HCT116 (cell line): ENCODE measurements around the gene OGG1. TPM values are rescaled to one million over a fixed set of nuclear protein-coding genes. Genes with fewer than 3 reads are reported as not detected.

Source experiments
- ATAC-seq: fragments of 200-7000 bp; cut with Tn5 transposase; 2 replicates; pipeline ENCODE4 v1.9.1; 2020; ENCODE audit warnings: mild to moderate bottlenecking, moderate library complexity
- BruUV-seq: library from RNA; stranded (reverse); fragments of 400-500 nt; replicated peaks from 2 replicates; lab custom pipeline; 2021; lab: Mats Ljungman, UMichigan
- CTCF ChIA-PET: fragments of 300-600 bp; sonication (Branson Sonifier 250); formaldehyde crosslinking; loops from one replicate; lab custom pipeline; 2021; ENCODE audit warnings: antibody characterized with exemption; lab: Charles Lee
- POLR2A ChIA-PET: fragments of 300-600, 350-600 bp; sonication (Branson Sonifier 250); formaldehyde crosslinking; loops from one replicate; lab custom pipeline; 2021; ENCODE audit warnings: antibody characterized with exemption; lab: Charles Lee
- RAD21 ChIA-PET, 2 experiments: fragments of 300-600 bp; sonication (Branson Sonifier 250); formaldehyde crosslinking; loops; one replicate each; lab custom pipeline; 2023; ENCODE audit warnings: low total read pairs in 2 of 2; ENCODE audit not compliant: uncharacterized antibody in 2 of 2, unreplicated experiment in 2 of 2, low non-redundant PET in 1 of 2; lab: Charles Lee
- DNase-seq: peaks from one replicate; pipeline ENCODE4 v3.0.0-alpha.2; 2010; ENCODE audit warnings: low read depth, low spot score
- H2AFZ ChIP-seq: fragments of 200-600 bp; shearing (Covaris generic), sonication (generic); 2 replicates; pipeline ENCODE4 v1.6.1; 2017; ENCODE audit warnings: low read depth, mixed run types, mixed read lengths, antibody characterized with exemption, low read length; ENCODE audit not compliant: poor library complexity, severe bottlenecking
- H3K27ac ChIP-seq: 2 replicates; pipeline ENCODE4 v1.5.1; 2012; ENCODE audit warnings: low read depth, low read length
- H3K27me3 ChIP-seq: fragments of 200-600 bp; sonication (generic); 2 replicates; pipeline ENCODE4 v1.6.1; 2016; ENCODE audit warnings: mixed run types, low read length, mixed read lengths; ENCODE audit not compliant: insufficient read depth
- H3K36me3 ChIP-seq, 2 experiments: fragments of 200-500 bp in 1 of 2; fragments of 200-600 bp in 1 of 2; sonication (Bioruptor generic) in 1 of 2; sonication (generic) in 1 of 2; 2 replicates each; pipeline versions ENCODE4 v1.5.1 to v1.6.1; 2014 to 2016; ENCODE audit warnings: low read length in 2 of 2, inconsistent platforms in 1 of 2, mixed read lengths in 1 of 2, mixed run types in 1 of 2; ENCODE audit not compliant: insufficient read depth in 2 of 2, control insufficient read depth in 1 of 2
- H3K4me1 ChIP-seq, 2 experiments: fragments of 200-600 bp in 1 of 2; sonication (generic) in 1 of 2; 2 replicates each; pipeline versions ENCODE4 v1.5.1 to v1.6.1; 2012 to 2017; ENCODE audit warnings: low read length in 2 of 2, inconsistent platforms in 1 of 2, mild to moderate bottlenecking in 1 of 2, mixed read lengths in 1 of 2, mixed run types in 1 of 2, moderate library complexity in 1 of 2; ENCODE audit not compliant: insufficient read depth in 2 of 2, control insufficient read depth in 1 of 2
- H3K4me2 ChIP-seq: fragments of 200-600 bp; sonication (generic); 2 replicates; pipeline ENCODE4 v1.6.1; 2017; ENCODE audit warnings: mixed run types, low read length, mixed read lengths
- H3K4me3 ChIP-seq, 2 experiments: fragments of 200-600 bp in 1 of 2; sonication (generic) in 1 of 2; replicated peaks in 1 of 2; 2 replicates each; pipeline ENCODE4 v1.5.1; 2011 to 2016; ENCODE audit warnings: low read length in 2 of 2, control low read depth in 1 of 2, low read depth in 1 of 2, mild to moderate bottlenecking in 1 of 2, mixed read lengths in 1 of 2, mixed run types in 1 of 2
- H3K79me2 ChIP-seq: fragments of 200-600 bp; sonication (generic); 2 replicates; pipeline ENCODE4 v1.6.1; 2017; ENCODE audit warnings: mild to moderate bottlenecking, mixed run types, low read length, moderate library complexity, mixed read lengths; ENCODE audit not compliant: insufficient read depth
- H3K9ac ChIP-seq: fragments of 200-600 bp; sonication (generic); 2 replicates; pipeline ENCODE4 v1.6.1; 2016; ENCODE audit warnings: low read length, mixed read lengths
- H3K9me2 ChIP-seq: fragments of 200-600 bp; sonication (generic), shearing (Covaris generic); 2 replicates; pipeline ENCODE4 v1.6.1; 2017; ENCODE audit warnings: mixed run types, mild to moderate bottlenecking, moderate library complexity; ENCODE audit not compliant: insufficient read depth
- H3K9me3 ChIP-seq, 2 experiments: fragments of 200-500 bp in 1 of 2; fragments of 200-600 bp in 1 of 2; sonication (Bioruptor generic) in 1 of 2; sonication (generic) in 1 of 2; 2 replicates each; pipeline ENCODE4 v1.6.1; 2014 to 2017; ENCODE audit warnings: low read length in 2 of 2, mixed read lengths in 2 of 2, inconsistent platforms in 1 of 2, low read depth in 1 of 2, mild to moderate bottlenecking in 1 of 2, mixed run types in 1 of 2, moderate library complexity in 1 of 2; ENCODE audit not compliant: control insufficient read depth in 1 of 2, insufficient read depth in 1 of 2
- H4K20me1 ChIP-seq: fragments of 200-600 bp; sonication (generic), shearing (Covaris generic); 2 replicates; pipeline ENCODE4 v1.6.1; 2017; ENCODE audit warnings: mixed run types, mild to moderate bottlenecking, moderate library complexity; ENCODE audit not compliant: insufficient read depth
- CEBPB ChIP-seq: IDR thresholded peaks from 2 replicates; pipeline ENCODE4 v1.6.1; 2012; ENCODE audit warnings: low read depth
- ELF1 ChIP-seq: IDR thresholded peaks from 2 replicates; pipeline ENCODE4 v1.6.1; 2012; ENCODE audit warnings: low read depth, borderline replicate concordance
- EZH2 ChIP-seq: fragments of 200-600 bp; sonication (generic); IDR thresholded peaks from 2 replicates; pipeline ENCODE4 v1.6.1; 2017; ENCODE audit warnings: antibody characterized with exemption, mixed run types
- EZH2phosphoT487 ChIP-seq: fragments of 200-600 bp; IDR thresholded peaks from 2 replicates; pipeline ENCODE4 v1.6.1; 2018; ENCODE audit warnings: antibody characterized with exemption, borderline replicate concordance
- POLR2A ChIP-seq: IDR thresholded peaks from 2 replicates; pipeline ENCODE4 v1.7.0; 2011; ENCODE audit warnings: borderline replicate concordance; ENCODE audit not compliant: insufficient read depth, insufficient read length; ENCODE audit errors: extremely low read depth
- POLR2AphosphoS5 ChIP-seq: IDR thresholded peaks from 2 replicates; pipeline ENCODE4 v1.6.1; 2011; ENCODE audit warnings: mild to moderate bottlenecking, low read depth, low read length, moderate library complexity
- RAD21 ChIP-seq: IDR thresholded peaks from 2 replicates; pipeline ENCODE4 v1.6.1; 2012; ENCODE audit warnings: low read depth, mild to moderate bottlenecking
- SP1 ChIP-seq: IDR thresholded peaks from 2 replicates; pipeline ENCODE4 v1.6.1; 2012; ENCODE audit warnings: low read depth
- ZNF274 ChIP-seq: fragments of 200-500 bp; sonication (Bioruptor generic); IDR thresholded peaks from 2 replicates; pipeline ENCODE4 v1.6.1; 2014; ENCODE audit warnings: mild to moderate bottlenecking, low read depth, low read length, inconsistent platforms
- intact Hi-C: fragments of 100-400 bp; cut with micrococcal nuclease; formaldehyde crosslinking; loops from 2 replicates; pipeline ENCODE4 v1.10.0; 2022
- total RNA-seq: library from RNA; stranded (reverse); gene quantifications from one replicate; pipeline ENCODE4 v1.2.1, GENCODE V29; 2021; ENCODE audit not compliant: unreplicated experiment
- TF ChIP-seq, protein P1 (sequence below): IDR thresholded peaks from 2 replicates; pipeline ENCODE4 v1.6.1; 2012
- TF ChIP-seq, protein P2 (sequence below): IDR thresholded peaks from 2 replicates; pipeline ENCODE4 v1.6.1; 2012; ENCODE audit warnings: low read depth
- TF ChIP-seq, protein P3 (sequence below): IDR thresholded peaks from 2 replicates; pipeline ENCODE4 v1.6.1; 2011; ENCODE audit warnings: mild to moderate bottlenecking, low read length, moderate library complexity; ENCODE audit not compliant: insufficient replicate concordance; ENCODE audit errors: extremely low read depth

OGG1 gene
- total RNA-seq, 1 experiment from 2014 or later, result 16.3 TPM

DNA sequence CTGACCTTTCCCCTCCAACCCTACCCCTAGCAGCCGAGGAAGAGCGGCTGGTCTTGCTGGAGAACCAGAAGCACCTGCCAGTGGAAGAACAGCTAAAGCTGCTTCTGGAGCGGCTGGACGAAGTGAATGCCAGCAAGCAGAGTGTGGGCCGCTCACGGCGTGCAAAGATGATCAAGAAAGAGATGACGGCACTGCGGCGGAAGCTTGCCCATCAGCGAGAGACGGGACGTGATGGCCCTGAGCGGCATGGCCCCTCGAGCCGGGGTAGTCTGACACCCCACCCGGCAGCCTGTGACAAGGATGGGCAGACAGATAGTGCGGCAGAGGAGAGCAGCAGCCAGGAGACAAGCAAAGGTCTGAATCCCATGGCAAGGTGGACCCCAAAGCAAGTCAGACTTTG lies 6.2 kb upstream of the OGG1 start:
- ChIA-PET POLR2A (interaction anchor here (0.6 kb wide), 1 partner anchor 30 kb away, joined by 3 read pairs; no protein-coding TSS in a partner anchor), CTCF (no interaction called here), RAD21 (no interaction called here)
- Histone ChIP-seq H4K20me1 (no peaks in the 10 kb centered on the region), H3K9me3 (no peaks in the 10 kb centered on the region), H3K9me2 (no peaks in the 10 kb centered on the region), H3K79me2 (peaks cover 5% of the 10 kb centered on the region; the same call in 1 of the 2 replicates), H3K36me3 (peaks cover 75 to 89% of the 10 kb centered on the region in 2 experiments), H3K4me3 (no peak overlapping the region), H3K27me3 (no peaks in the 10 kb centered on the region), H3K9ac (no peak overlapping the region), H3K4me2 (no peak overlapping the region), H3K27ac (no peak overlapping the region), H3K4me1 (no peaks in the 10 kb centered on the region), H2AFZ (no peak overlapping the region)
- BruUV-seq, result no TSS peak
- intact Hi-C loops, result no loop called here
- no peak for DNase-seq
- ATAC-seq, result no peak
- TF ChIP-seq, protein P1, sequence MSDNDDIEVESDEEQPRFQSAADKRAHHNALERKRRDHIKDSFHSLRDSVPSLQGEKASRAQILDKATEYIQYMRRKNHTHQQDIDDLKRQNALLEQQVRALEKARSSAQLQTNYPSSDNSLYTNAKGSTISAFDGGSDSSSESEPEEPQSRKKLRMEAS, result no peak
- TF ChIP-seq ELF1 (no peak), SP1 (no peak), POLR2AphosphoS5 (no peak), CEBPB (no peak), EZH2phosphoT487 (no peak), EZH2 (no peak), RAD21 (no peak), ZNF274 (no peak), POLR2A (no peak)
- TF ChIP-seq, protein P2, sequence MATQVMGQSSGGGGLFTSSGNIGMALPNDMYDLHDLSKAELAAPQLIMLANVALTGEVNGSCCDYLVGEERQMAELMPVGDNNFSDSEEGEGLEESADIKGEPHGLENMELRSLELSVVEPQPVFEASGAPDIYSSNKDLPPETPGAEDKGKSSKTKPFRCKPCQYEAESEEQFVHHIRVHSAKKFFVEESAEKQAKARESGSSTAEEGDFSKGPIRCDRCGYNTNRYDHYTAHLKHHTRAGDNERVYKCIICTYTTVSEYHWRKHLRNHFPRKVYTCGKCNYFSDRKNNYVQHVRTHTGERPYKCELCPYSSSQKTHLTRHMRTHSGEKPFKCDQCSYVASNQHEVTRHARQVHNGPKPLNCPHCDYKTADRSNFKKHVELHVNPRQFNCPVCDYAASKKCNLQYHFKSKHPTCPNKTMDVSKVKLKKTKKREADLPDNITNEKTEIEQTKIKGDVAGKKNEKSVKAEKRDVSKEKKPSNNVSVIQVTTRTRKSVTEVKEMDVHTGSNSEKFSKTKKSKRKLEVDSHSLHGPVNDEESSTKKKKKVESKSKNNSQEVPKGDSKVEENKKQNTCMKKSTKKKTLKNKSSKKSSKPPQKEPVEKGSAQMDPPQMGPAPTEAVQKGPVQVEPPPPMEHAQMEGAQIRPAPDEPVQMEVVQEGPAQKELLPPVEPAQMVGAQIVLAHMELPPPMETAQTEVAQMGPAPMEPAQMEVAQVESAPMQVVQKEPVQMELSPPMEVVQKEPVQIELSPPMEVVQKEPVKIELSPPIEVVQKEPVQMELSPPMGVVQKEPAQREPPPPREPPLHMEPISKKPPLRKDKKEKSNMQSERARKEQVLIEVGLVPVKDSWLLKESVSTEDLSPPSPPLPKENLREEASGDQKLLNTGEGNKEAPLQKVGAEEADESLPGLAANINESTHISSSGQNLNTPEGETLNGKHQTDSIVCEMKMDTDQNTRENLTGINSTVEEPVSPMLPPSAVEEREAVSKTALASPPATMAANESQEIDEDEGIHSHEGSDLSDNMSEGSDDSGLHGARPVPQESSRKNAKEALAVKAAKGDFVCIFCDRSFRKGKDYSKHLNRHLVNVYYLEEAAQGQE, result no peak
- TF ChIP-seq, protein P3, sequence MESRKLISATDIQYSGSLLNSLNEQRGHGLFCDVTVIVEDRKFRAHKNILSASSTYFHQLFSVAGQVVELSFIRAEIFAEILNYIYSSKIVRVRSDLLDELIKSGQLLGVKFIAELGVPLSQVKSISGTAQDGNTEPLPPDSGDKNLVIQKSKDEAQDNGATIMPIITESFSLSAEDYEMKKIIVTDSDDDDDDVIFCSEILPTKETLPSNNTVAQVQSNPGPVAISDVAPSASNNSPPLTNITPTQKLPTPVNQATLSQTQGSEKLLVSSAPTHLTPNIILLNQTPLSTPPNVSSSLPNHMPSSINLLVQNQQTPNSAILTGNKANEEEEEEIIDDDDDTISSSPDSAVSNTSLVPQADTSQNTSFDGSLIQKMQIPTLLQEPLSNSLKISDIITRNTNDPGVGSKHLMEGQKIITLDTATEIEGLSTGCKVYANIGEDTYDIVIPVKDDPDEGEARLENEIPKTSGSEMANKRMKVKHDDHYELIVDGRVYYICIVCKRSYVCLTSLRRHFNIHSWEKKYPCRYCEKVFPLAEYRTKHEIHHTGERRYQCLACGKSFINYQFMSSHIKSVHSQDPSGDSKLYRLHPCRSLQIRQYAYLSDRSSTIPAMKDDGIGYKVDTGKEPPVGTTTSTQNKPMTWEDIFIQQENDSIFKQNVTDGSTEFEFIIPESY, result no peak
